ENCODE measurements around the gene FKBP14. TPM values are rescaled to one million over a fixed set of nuclear protein-coding genes. Genes with fewer than 3 reads are reported as not detected.

FKBP14 gene
- total and polyA plus RNA-seq, 7 donors: 0.97 to 5.0 (median 4.1) TPM

- Histone ChIP-seq H3K36me3 (ENCODE audit: insufficient read depth in 1 of 2, low read depth in 1 of 2) (peaks cover 0 to 34% of the 10 kb centered on the region in 2 donors), H3K4me3 (no peak overlapping the region), H3K27ac (no peak overlapping the region), H3K9me3 (no peaks in the 10 kb centered on the region), H3K4me1 (peaks cover 1% of the 10 kb centered on the region), H3K27me3 (ENCODE audit: insufficient read depth in 3 of 3, low read length in 2 of 3) (no peaks in the 10 kb centered on the region)
- no peak for TF ChIP-seq CTCF (IDR thresholded peaks at IDR 0.05)
- intact Hi-C loops (cut with DNase I): no loop called here
- DNase-seq: no peak
- WGBS, 3 donors: 96 to 100% (median 99%) methylated on average over 1 of the region's 1 CpG
- no peak for ATAC-seq
Measured at GRCh38 chr7:30019960-30020359, 6.5 kb downstream of the FKBP14 start.

GRCh38 chr7:30019387-30019786, 7.1 kb downstream of the FKBP14 start:
- TF ChIP-seq CTCF (IDR thresholded peaks at IDR 0.05): no peak
- H3K4me3 ChIP-seq: no peak overlapping the region
- no peak for DNase-seq
- no peaks in the 10 kb centered on the region for H3K4me1 ChIP-seq
- intact Hi-C loops (cut with DNase I): no loop called here
- no peaks in the 10 kb centered on the region for H3K9me3 ChIP-seq
- no peaks in the 10 kb centered on the region for H3K27me3 ChIP-seq (ENCODE audit: insufficient read depth in 3 of 3, low read length in 2 of 3)
- no peak overlapping the region for H3K27ac ChIP-seq
- peaks cover 0 to 39% of the 10 kb centered on the region in 2 donors for H3K36me3 ChIP-seq (ENCODE audit: insufficient read depth in 1 of 2, low read depth in 1 of 2)
- no peak for ATAC-seq
- 93 to 98% (median 97%) methylated on average over 1 of the region's 1 CpG for WGBS, 3 donors

GRCh38 chr7:30018451-30018850, 8.1 kb downstream of the FKBP14 start:
- H3K27ac ChIP-seq: no peak overlapping the region

GRCh38 chr7:30012757-30013156, 13.7 kb downstream of the FKBP14 start:
- no peak for TF ChIP-seq CTCF (IDR thresholded peaks at IDR 0.05)
- H3K27ac ChIP-seq: no peak overlapping the region
- intact Hi-C loops (cut with DNase I): no loop called here
- H3K4me1 ChIP-seq: no peaks in the 10 kb centered on the region
- H3K27me3 ChIP-seq (ENCODE audit: insufficient read depth in 3 of 3, low read length in 2 of 3): peaks cover 0 to 3% (median 0%) of the 10 kb centered on the region in 3 donors
- peaks cover 0 to 41% of the 10 kb centered on the region in 2 donors for H3K36me3 ChIP-seq (ENCODE audit: insufficient read depth in 1 of 2, low read depth in 1 of 2)
- H3K4me3 ChIP-seq: no peak overlapping the region
- ATAC-seq: no peak
- no peak for DNase-seq
- 86 to 87% (median 87%) methylated on average over 3 of the region's 3 CpGs for WGBS, 3 donors
- H3K9me3 ChIP-seq: no peaks in the 10 kb centered on the region

More at GRCh38 chr7:30018451-30018850, 8.1 kb downstream of the FKBP14 start:
- TF ChIP-seq CTCF (IDR thresholded peaks at IDR 0.05): no peak
- no peak for DNase-seq
- no peak overlapping the region for H3K4me3 ChIP-seq
- no peak for ATAC-seq
- no peaks in the 10 kb centered on the region for H3K27me3 ChIP-seq (ENCODE audit: insufficient read depth in 3 of 3, low read length in 2 of 3)
- H3K36me3 ChIP-seq (ENCODE audit: insufficient read depth in 1 of 2, low read depth in 1 of 2): peaks cover 0 to 49% of the 10 kb centered on the region in 2 donors
- intact Hi-C loops (cut with DNase I): no loop called here
- H3K4me1 ChIP-seq: no peaks in the 10 kb centered on the region
- H3K9me3 ChIP-seq: no peaks in the 10 kb centered on the region

- H3K9me3 ChIP-seq: no peaks in the 10 kb centered on the region
- H3K4me1 ChIP-seq: no peaks in the 10 kb centered on the region
- no peak overlapping the region for H3K4me3 ChIP-seq
- intact Hi-C loops (cut with DNase I): no loop called here
- DNase-seq (no peak), ATAC-seq (no peak)
- peaks cover 0 to 22% of the 10 kb centered on the region in 2 donors for H3K36me3 ChIP-seq (ENCODE audit: insufficient read depth in 1 of 2, low read depth in 1 of 2)
- WGBS, 3 donors: 79 to 80% (median 79%) methylated on average over 6 of the region's 6 CpGs
- no peak overlapping the region for H3K27ac ChIP-seq
- H3K27me3 ChIP-seq (ENCODE audit: insufficient read depth in 3 of 3, low read length in 2 of 3): peaks cover 0 to 3% (median 0%) of the 10 kb centered on the region in 3 donors
- no peak for TF ChIP-seq CTCF (IDR thresholded peaks at IDR 0.05)
Measured at GRCh38 chr7:30010021-30010420, 16.5 kb downstream of the FKBP14 start.

Data from psoas muscle (tissue), 8 donors.